ENCODE data around the gene FAT1.

FAT1 gene

DNA sequence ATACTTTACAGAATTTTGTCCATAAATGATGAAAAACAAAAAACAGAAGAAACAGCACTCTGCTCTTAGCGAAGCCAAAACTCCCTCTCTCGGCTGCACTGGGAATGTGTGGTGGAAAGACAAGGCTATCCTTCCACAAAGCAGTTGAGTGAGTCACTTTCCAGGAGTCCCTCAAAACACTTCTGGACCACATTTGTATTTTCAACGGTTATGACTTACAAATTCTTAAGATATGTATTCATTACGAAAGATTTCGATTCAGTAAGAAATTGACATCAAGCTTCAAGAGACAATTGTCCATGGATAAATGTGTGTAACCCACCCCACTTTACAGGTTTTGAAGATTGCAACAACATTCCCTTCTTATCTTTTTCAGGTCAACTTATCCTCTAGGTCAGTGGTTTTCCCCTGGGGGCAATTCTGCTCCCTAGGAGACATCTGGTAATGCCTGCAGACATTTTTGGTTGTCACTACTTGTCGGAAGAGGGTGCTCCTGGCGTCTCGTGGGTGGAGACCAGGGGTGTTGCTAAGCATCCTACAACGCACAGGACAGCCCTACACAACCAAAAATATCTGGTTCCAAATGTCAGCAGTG, 101.6 kb downstream of the FAT1 start:
- peak; percentile 93 for DNase-seq (ENCODE audit: low read depth)

DNA sequence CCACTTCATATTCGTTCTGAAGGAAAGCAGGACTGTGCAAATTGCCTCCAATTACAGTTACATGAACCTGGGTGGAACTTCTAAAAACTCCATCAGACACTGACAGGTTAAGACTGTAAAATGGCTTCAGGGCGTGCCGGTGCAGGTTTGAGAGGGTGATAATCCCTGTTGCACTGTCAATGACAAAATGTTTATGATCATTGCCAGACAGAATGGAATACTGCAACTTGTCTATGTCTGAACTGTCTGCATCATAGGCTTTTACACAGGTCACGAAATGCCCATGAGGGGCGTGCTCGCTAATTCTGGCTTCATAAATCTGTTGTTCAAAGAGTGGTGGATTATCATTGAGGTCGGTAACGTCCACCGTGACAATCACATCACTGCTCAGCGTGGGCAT, 104.6 kb downstream of the FAT1 start:
- TF ChIP-seq, protein P1, sequence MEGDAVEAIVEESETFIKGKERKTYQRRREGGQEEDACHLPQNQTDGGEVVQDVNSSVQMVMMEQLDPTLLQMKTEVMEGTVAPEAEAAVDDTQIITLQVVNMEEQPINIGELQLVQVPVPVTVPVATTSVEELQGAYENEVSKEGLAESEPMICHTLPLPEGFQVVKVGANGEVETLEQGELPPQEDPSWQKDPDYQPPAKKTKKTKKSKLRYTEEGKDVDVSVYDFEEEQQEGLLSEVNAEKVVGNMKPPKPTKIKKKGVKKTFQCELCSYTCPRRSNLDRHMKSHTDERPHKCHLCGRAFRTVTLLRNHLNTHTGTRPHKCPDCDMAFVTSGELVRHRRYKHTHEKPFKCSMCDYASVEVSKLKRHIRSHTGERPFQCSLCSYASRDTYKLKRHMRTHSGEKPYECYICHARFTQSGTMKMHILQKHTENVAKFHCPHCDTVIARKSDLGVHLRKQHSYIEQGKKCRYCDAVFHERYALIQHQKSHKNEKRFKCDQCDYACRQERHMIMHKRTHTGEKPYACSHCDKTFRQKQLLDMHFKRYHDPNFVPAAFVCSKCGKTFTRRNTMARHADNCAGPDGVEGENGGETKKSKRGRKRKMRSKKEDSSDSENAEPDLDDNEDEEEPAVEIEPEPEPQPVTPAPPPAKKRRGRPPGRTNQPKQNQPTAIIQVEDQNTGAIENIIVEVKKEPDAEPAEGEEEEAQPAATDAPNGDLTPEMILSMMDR (conservative IDR thresholded peaks at IDR 0.05; ENCODE audit: low read depth, low read length) = no peak
- DNase-seq (ENCODE audit: low read depth) = no peak
- H3K4me3 ChIP-seq (ENCODE audit: low read depth, low read length) = no peak overlapping the region

More for the DNA sequence above, 101.6 kb downstream of the FAT1 start:
- TF ChIP-seq, protein P1 (conservative IDR thresholded peaks at IDR 0.05; ENCODE audit: low read depth, low read length) = peak; percentile 83
- H3K4me3 ChIP-seq (ENCODE audit: low read depth, low read length) = no peak overlapping the region

DNA sequence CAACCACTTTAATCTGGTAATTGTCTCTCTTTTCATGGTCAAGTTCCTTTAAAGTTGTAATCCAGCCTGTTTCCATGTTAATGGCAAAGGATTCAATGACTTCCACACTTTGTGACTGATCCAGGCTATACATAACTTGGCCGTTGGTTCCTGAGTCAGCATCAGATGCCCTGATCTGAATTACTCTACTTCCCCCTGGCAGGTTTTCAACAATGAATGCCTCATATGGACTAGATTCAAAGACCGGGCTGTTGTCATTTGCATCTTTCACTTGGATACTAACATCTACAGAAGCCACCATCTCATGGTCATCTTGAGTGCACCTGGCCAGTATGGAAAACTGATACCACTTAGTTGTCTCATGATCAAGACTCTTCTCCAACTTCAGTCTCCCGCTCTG, 105.7 kb downstream of the FAT1 start:
- TF ChIP-seq, protein P1 (conservative IDR thresholded peaks at IDR 0.05; ENCODE audit: low read depth, low read length) = no peak
- DNase-seq (ENCODE audit: low read depth) = no peak
- H3K4me3 ChIP-seq (ENCODE audit: low read depth, low read length) = no peak overlapping the region

DNA sequence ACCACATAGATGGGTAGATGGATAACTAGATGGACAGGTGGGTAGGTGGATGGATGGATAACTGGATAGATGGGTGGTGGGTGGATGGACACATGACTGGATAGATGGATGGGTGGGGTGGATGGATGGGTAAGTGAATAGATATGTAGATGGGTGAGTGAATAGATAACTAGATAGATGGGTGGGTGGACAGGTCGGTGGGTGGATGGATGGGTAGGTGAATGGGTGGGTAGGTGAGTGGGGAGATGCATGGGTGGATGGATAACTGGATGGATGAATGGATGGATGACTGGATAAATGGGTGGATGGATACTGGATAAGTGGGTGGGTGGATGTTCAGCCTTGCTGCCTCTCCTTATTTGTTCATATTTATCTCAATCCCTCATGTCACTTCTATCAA, 116.2 kb downstream of the FAT1 start:
- no peak for DNase-seq (ENCODE audit: low read depth)
- H3K4me3 ChIP-seq (ENCODE audit: low read depth, low read length) = no peak overlapping the region
- TF ChIP-seq, protein P1 (conservative IDR thresholded peaks at IDR 0.05; ENCODE audit: low read depth, low read length) = no peak

DNA sequence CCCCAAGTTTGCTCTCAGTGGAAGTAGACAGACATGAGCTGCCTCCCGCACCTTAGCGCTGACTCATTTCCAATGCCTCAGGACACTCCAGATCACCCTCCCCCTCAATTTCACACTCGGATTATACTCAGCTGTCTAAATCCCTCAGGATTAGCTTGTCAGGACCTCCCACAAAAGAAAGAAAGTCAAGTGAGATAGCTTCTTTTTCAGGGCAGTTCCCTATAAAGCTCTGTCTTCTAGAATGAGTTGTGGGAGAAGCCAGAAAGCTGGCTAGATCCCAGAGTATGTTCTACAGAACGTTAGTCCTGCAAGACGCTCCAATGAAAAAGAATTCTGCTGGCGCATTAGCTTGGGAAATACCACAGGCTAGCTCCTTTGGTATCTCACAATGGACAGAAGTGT, 117.1 kb downstream of the FAT1 start:
- TF ChIP-seq, protein P1 (conservative IDR thresholded peaks at IDR 0.05; ENCODE audit: low read depth, low read length) = no peak
- peak; percentile 59 for DNase-seq (ENCODE audit: low read depth)
- H3K4me3 ChIP-seq (ENCODE audit: low read depth, low read length) = no peak overlapping the region

DNA sequence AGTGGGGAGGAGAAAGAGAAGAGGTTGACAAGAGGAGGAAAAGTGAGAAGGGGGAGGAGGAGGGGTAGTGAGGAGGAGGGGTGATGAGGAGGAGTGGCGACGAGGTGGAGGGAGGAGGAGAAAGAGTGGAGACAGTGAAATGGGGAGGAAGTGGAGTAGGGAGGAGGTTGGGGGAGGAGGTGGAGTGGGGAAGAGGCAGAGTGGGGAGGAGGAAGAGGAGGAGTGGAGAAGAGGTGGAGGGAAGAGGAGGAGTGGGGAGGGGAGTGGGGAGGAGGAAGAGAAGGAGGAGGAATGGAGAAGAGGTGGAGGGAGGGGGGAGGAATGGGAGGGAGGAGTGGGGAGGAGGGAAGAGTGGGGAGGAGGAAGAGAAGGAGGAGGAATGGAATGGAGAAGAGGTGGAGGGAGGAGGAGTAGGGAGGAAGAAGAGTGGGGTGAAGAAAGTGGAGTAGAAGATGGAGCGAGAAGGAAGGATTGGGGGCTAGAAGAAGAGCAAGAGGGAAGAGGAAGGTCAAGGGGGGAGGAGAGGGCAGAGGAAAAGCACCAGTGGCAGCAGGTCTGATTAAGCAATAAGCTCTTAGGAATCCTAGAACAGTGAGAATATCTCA, 118.3 kb downstream of the FAT1 start:
- no peak overlapping the region for H3K4me3 ChIP-seq (ENCODE audit: low read depth, low read length)
- no peak for DNase-seq (ENCODE audit: low read depth)
- TF ChIP-seq, protein P1 (conservative IDR thresholded peaks at IDR 0.05; ENCODE audit: low read depth, low read length) = no peak

Data from choroid plexus epithelial cell (primary cell).